ENCODE measurements around the gene AGFG1.

AGFG1 gene

DNA sequence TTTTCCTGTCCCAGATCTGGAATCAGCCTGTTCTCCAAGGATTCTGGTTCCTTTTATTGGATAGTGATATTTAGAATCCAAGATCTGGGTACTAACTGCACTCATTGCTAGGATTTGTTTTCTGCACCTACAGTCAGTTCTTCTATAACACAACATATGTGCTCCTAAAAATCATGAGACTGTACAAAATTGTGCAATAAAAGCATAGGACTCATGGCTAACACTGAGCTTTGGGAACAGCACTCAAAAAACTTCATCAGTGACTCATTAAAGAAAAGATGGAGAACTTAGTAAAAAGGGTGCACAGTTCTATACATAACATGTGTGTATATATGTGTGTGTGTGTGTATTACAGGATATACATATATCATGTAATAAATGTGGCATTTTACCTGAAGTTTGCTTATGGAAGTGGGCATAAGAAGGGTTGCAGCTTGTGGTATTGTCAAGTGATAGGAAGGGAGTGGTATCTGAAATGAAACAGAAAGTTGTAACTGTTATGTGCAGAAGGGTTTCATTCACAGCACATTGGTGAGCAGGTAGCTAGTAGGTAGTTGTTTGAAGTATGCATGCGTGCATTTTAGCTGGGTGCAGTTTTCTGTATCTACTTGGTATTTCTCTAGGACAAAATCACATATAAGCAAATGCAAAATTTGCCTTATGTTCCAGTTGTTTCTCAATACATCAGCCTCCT, 120.9 kb downstream of the AGFG1 start:
- no peak for TF ChIP-seq POLR2AphosphoS5 (IDR thresholded peaks at IDR 0.05; ENCODE audit: low read depth, low read length)
- no peak for TF ChIP-seq TAF1 (IDR thresholded peaks at IDR 0.05; ENCODE audit: borderline replicate concordance, insufficient read depth, low read length)
- TF ChIP-seq SIN3A (IDR thresholded peaks at IDR 0.05; ENCODE audit: borderline replicate concordance, insufficient read depth, low read length) = no peak
- no peak for TF ChIP-seq FOXP2 (optimal IDR thresholded peaks at IDR 0.05; ENCODE audit: borderline replicate concordance, extremely low read depth, extremely low read length, insufficient read depth)
- TF ChIP-seq, protein P1, sequence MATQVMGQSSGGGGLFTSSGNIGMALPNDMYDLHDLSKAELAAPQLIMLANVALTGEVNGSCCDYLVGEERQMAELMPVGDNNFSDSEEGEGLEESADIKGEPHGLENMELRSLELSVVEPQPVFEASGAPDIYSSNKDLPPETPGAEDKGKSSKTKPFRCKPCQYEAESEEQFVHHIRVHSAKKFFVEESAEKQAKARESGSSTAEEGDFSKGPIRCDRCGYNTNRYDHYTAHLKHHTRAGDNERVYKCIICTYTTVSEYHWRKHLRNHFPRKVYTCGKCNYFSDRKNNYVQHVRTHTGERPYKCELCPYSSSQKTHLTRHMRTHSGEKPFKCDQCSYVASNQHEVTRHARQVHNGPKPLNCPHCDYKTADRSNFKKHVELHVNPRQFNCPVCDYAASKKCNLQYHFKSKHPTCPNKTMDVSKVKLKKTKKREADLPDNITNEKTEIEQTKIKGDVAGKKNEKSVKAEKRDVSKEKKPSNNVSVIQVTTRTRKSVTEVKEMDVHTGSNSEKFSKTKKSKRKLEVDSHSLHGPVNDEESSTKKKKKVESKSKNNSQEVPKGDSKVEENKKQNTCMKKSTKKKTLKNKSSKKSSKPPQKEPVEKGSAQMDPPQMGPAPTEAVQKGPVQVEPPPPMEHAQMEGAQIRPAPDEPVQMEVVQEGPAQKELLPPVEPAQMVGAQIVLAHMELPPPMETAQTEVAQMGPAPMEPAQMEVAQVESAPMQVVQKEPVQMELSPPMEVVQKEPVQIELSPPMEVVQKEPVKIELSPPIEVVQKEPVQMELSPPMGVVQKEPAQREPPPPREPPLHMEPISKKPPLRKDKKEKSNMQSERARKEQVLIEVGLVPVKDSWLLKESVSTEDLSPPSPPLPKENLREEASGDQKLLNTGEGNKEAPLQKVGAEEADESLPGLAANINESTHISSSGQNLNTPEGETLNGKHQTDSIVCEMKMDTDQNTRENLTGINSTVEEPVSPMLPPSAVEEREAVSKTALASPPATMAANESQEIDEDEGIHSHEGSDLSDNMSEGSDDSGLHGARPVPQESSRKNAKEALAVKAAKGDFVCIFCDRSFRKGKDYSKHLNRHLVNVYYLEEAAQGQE (IDR thresholded peaks at IDR 0.05; ENCODE audit: insufficient read depth in 1 of 2, low read depth in 2 of 2, low read length in 2 of 2) = no peak

DNA sequence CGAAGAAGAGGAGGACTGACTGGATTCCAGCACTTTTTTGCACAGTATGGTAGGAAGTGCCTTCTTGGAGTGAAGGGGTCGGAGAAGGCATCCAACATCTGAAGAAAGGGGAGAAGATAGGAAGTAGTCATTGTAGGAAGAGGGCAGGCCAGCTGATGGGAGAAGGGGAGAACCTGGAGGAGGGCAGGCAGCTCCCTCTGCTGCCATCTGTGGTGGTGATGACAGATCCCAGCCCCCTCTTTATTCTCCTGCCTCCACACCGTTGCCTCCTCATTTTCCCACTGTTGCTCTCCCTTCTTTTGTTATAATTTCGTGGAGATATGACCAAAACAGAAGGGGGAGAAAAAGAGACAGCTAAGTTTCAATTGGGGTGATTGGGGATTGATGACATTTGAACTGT, 123.8 kb downstream of the AGFG1 start:
- TF ChIP-seq, protein P1 (IDR thresholded peaks at IDR 0.05; ENCODE audit: insufficient read depth in 1 of 2, low read depth in 2 of 2, low read length in 2 of 2) = no peak
- no peak for TF ChIP-seq FOXP2 (optimal IDR thresholded peaks at IDR 0.05; ENCODE audit: borderline replicate concordance, extremely low read depth, extremely low read length, insufficient read depth)
- TF ChIP-seq TAF1 (IDR thresholded peaks at IDR 0.05; ENCODE audit: borderline replicate concordance, insufficient read depth, low read length) = no peak
- TF ChIP-seq POLR2AphosphoS5 (IDR thresholded peaks at IDR 0.05; ENCODE audit: low read depth, low read length) = no peak
- no peak for TF ChIP-seq SIN3A (IDR thresholded peaks at IDR 0.05; ENCODE audit: borderline replicate concordance, insufficient read depth, low read length)

DNA sequence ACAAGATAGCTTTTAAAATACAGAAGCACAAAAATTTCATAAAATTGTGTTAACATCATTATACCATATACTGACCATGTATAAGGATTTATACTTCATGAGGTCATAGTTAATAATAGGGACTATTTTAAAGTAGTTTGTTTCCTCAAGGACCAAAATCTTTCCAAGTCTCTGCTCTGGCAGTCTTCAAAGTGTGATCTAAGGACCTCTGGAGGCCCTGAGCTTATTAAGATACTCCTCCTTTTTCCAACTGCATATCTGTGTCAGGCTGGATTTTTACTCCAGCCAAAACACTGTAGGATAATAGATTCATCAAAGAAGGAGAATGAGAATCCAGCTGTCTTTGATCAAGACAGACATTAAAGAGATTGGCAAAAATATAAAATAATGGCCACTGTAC, 125.1 kb downstream of the AGFG1 start:
- TF ChIP-seq POLR2AphosphoS5 (IDR thresholded peaks at IDR 0.05; ENCODE audit: low read depth, low read length) (no peak), SIN3A (IDR thresholded peaks at IDR 0.05; ENCODE audit: borderline replicate concordance, insufficient read depth, low read length) (no peak), FOXP2 (optimal IDR thresholded peaks at IDR 0.05; ENCODE audit: borderline replicate concordance, extremely low read depth, extremely low read length, insufficient read depth) (no peak), TAF1 (IDR thresholded peaks at IDR 0.05; ENCODE audit: borderline replicate concordance, insufficient read depth, low read length) (no peak)
- TF ChIP-seq, protein P1 (IDR thresholded peaks at IDR 0.05; ENCODE audit: insufficient read depth in 1 of 2, low read depth in 2 of 2, low read length in 2 of 2) = no peak

DNA sequence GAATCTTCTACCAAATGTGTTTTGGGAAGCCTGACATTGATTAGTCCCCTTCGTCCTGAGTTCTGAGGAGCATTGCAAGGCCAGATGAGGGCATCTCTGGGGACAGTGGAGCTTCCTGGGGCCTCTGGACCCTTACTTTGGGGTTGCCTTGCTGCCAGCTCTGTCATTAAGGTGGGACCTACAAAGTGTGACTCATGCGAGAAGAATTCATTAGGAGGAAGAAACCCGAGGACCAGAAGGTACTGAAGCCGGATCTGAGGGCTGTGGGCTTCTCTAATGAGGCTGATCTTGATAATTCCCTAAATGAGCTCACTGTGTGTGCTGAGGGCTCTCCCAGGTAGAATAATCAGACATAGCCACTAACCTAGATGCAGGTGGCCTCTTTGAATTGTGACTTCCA, 126.0 kb downstream of the AGFG1 start:
- TF ChIP-seq TAF1 (IDR thresholded peaks at IDR 0.05; ENCODE audit: borderline replicate concordance, insufficient read depth, low read length) = no peak
- TF ChIP-seq, protein P1 (IDR thresholded peaks at IDR 0.05; ENCODE audit: insufficient read depth in 1 of 2, low read depth in 2 of 2, low read length in 2 of 2) = no peak
